ENCODE results near the gene DACH1.

- TF ChIP-seq CTCF (IDR thresholded peaks at IDR 0.05; ENCODE audit: poor library complexity), result no peak
- TF ChIP-seq EZH2 (IDR thresholded peaks at IDR 0.05; ENCODE audit: borderline replicate concordance), result no peak
- no peak for TF ChIP-seq EZH2phosphoT487 (IDR thresholded peaks at IDR 0.05; ENCODE audit: low read depth, severe bottlenecking, unreplicated experiment)
These were observed 245.6 kb downstream of the DACH1 start for GRCh38 chr13:71621174-71622124.

Measured in hepatocyte (in vitro differentiated cells).